Measurements from ENCODE around the gene RGCC.
"Not testable (repeated sequence)": the region's sequence is repeated elsewhere in the genome, so short reads cannot be mapped to it uniquely, and the experiment has no call there.

Gene RGCC

DNA sequence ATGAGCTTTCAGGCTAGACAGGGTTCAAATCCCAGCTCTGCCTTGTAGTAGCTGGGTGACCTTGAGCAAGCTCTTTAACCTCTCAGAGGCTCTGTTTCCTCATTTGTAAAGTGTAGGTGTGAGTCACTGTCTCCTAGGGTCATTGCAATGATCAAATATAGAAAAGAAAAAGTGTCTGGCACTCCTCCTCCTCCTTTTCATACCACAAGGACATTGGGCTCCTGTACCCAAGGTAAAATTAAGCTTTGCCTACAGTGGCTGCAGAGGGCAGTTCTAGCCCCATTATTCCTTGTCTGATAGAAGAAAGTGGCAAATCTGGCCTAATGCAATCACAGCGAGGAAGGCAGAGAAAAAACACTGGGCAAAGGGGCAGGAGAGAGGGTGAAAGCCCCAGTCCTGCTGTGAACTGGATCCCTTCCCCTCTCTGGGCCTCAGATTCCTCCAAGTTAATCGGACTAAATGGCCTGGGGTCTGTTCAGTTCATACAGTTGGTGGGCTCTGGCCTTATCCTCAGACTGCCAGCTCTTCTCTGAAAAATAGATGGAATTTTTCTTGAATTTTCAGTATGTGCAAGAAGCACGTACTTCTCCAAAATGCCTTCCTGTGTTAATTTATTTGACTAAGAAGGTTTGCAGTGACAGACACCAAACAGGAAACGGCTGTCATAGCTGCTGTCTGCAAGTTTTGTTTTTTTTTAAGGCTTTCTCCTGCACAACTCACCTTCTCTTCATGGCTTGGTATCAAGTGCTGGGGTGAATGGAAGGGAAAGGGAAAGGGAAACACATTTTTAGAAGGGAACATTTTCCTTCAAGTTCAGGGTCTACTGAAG lies 35.3 kb downstream of the RGCC start:
- DNase-seq = peak; percentile 70 to 95 (median 93)

DNA sequence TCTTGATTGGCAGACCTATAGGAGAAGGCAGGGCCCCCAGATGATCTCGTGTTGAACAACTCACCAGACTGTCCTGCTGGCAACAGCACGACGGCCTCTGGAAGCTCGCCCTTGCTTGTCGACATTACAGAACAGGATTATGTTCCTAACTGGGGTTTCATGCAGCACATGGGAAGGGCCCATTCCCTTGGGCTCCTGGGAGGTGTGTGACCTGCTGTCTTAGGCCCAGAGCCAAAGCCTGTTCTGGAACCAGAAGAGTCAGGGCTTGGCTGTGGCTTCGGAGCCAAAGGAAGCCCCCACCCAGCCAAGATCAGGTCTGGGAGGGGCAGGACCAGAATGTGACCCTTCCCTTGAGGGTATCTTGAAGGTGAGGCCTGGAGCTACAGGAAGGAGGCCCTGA lies 36.9 kb downstream of the RGCC start:
- no peak for DNase-seq

DNA sequence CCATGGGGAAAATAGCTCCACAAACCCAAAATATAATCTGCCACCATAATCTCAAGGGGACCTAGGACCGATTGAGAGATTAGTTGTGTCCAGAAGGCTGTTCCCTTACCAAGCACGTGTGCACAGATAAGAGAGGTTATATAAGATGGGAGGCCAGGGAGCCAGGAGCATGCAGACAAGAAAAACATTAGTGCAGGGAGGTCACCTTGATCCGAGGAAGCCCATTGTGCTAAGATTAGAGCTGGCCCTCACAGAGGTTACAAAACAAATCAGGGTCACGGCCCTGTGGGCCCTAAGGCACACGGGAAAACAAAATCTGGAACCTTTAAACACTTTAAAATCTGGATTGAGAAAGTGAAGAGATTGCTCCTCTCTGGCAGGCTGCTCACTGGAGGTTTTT lies 37.7 kb downstream of the RGCC start:
- no peak for DNase-seq

DNA sequence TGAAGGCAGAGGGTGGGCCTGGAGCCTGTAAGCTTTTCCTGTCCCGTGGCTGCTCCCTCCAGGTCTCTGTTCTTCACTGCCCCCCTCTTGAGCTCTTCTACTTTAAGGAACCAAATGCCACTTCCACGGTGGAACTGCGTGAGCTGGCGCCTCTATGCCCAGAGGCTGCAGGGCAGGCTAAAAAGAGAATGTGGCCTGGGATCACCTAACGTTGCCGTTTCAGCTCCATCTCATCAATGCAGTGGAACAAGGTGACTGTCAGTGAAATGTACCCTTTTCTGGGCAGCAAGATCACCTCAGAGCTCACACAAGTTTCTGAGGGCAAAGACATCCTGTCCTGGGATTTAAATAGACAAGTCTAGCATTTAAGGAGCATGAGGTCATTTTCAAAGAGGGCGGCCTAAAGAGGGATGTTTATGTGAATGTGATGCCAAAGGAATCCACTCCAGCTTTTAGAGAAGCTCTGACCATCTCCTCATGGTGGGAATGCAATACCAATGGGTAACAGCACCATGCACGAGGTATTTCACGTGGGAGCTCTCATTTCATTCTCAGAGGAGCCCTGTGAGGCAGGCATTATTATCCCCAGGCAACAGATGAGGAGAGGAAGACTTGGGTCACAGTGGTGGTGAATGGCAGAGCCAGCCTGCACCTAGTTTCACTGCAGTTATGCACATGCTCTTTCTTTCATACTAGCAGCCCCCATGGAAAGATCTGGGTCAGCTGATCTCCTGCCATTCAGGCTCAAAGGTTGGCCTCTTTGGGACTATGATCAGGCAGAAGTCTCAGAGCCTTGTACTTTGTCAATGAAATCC lies 39.3 kb downstream of the RGCC start:
- DNase-seq = peak in 1 of 3 donors; percentile 19

DNA sequence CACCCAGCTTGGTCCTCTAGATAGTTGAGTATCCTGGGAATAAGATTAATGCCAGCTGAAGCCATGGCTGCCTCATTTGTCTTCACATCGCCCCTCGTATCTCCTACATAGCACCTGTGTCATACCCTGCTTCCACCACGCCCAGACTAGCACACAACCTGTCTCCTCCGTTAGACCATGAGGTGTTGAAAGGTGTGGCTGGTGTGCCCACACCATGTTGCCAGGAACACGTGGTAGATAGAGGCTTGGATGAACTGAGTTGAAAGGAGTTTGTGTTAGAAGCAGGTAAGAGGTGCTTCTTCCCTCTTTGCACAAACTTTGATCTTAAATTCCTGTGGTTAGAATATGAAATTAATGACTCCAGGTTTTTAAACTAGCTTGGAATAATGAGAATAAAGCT lies 40.1 kb downstream of the RGCC start:
- no peak for DNase-seq

DNA sequence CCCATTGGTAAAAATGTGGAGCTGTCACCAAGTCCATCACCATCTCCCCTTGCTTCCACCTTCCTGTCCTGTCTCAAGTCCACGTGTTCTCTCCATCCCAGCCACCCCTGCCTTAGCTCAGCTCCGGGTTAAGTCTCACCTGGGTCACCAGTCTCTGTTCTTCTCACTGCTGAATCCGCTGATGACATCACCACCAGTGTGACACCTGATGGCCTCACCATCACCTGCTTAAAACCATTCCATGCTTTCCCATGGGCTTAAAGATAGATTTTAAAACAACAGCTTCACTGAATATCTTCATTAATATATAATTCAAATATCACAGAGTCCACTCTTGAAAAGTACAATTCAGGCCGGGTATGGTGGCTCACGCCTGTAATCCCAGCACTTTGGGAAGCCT lies 42.1 kb downstream of the RGCC start:
- no peak for DNase-seq

DNA sequence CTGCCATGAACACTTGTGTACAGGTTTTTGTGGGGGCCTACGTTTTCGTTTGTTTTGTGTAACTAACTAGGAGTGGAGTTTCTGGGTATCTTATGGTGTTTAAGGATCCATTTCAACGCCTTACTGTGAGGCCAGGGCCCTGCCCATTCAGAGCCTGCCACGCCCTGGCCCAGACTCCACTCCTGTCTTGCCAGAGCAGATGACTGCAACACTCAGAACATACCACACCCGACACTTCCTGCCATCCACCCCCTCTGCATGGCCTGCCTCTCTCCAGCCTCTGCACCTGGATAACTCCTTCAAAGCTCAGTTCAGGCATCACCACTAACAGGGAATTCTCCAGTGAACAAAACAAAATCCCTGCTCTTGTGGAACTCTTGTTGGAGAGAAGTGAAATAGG lies 43.2 kb downstream of the RGCC start:
- no peak for DNase-seq

DNA sequence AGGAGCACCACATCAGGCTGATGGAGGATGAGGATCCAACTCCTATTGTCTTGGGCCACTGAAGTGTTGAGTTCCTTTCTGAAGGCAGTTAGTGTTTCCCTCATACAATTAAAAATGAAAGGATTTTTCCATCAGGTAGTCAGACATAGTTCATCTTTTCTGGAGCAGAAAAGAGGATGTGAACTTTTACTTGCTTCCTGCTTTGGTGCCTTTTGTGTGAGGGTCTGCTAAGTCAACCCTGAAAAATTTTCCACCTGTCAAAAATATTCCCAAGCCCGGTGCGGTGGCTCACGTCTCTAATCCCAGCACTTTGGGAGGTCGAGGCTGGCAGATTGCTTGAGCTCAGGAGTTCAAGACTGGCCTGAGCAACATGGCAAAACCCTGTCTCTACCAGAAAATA lies 43.9 kb downstream of the RGCC start:
- peak in 1 of 3 donors; percentile 40 for DNase-seq

DNA sequence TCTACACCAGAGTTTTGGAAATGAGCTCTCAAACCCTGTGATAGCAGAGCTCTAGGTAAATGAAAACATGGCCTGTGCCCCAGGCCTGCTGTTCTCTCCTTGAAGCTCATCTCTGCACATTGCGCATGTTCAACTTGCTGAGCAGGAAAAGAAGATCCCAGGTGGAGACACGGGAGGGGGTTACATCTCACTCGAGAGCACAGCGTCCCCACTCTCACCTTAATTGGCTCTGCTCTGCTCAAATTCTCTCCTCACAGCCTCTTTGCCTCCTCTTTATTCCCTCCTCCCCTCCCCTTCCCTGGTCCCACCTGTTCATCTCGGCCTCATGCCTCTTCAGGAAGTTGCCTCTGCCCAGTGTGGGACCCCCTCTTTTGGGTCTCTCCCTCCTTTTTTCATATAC lies 44.7 kb downstream of the RGCC start:
- no peak for DNase-seq

DNA sequence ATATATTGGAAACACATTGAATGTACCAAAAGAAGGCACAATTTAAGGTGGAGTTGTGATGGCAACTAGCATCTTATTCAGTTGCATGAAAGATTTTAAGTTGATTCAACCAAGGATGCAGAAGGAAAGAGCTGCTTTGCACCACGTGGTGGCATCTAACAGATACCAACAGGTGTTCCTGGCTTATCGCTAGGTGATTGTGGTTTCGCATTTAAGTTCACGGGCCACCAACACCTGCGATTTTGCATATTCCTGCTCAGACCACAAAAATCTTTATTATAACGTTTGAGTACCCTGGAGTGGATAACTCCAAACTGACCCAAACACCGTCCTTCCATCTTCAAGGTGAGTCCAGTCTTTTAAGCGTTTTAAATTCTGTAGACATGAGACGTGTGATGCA lies 45.3 kb downstream of the RGCC start:
- no peak for DNase-seq

DNA sequence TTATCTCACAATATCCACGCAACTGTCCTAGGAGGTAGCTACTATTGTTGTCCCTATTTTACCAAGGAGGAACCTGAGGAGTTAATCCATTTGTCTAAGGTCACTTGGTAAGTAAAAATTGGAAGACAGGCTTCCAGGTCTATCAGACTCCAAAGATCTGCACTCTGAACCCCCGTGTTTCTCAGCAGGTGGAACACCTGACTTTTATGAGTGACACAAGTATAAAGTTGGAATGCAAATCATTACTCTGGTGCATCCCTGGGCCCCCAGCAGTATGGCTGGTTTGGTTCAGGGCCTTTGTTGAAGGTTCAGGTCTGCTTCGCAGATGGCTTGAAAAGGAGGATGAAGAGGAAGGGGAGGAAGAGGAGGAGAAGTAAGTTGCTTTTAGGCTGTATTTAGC lies 46.0 kb downstream of the RGCC start:
- DNase-seq = no peak

DNA sequence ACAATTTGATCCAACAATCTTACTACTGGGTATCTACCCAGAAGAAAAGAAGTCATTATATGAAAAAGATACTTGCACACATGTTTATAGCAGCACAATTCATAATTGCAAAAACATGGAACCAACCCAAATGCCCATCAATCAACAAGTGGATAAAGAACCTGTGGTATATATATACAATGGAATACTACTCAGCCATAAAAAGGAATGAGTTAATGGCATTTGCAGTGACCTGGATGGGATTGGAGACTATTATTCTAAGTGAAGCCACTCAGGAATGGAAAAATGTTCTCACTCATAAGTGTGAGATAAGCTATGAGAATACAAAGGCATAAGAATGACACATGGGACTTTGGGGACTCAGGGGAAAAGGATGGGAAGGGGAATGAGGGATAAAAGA lies 47.3 kb downstream of the RGCC start:
- not testable (repeated sequence) for DNase-seq

DNA sequence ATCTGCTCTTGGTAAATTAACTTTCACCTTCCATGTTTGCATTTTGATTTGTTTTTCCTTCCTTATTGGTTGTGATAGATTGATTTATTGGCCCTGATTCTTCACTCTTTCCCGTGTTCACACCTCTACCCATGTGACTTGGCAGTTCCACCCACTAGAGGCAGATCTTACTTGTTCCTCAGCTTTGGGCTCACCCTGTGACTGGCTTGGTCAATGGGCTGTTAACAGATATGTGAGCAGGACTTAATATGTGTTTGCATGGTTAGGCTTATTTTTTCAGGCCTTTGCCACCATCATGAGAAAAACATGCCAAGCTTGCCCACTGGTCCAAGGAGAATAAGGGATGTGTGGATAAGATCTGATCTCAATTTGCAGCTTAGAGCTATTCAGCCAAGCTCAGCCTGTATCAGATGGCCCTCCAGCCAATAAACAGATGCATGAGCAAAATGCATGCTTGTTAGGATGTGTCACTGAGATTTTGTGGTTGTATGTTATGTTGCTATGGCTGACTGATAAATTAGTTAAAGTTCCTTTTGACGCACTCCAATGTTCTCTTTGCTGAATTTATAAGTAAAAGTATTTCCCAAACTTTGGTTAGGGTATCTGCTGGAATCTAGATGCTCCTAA lies 48.0 kb downstream of the RGCC start:
- DNase-seq = no peak

DNA sequence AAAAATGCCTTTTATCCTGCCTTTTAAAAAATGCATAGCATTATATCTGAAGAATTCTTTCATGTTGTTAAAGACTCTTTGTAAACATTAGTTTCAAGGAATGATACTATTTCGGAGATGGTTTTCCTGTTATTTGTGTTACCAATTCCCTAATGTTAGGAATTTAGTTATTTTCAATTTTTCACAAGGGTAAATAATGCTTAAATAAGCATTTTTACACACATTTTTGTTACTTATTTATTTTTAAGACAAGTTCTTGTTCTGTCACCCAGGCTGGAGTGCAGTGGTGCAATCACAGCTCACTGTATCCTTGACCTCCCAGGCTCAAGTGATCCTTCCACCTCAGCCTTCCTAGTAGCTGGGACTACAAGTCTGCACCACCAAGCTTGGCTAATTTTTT lies 49.0 kb downstream of the RGCC start:
- no peak for DNase-seq

DNA sequence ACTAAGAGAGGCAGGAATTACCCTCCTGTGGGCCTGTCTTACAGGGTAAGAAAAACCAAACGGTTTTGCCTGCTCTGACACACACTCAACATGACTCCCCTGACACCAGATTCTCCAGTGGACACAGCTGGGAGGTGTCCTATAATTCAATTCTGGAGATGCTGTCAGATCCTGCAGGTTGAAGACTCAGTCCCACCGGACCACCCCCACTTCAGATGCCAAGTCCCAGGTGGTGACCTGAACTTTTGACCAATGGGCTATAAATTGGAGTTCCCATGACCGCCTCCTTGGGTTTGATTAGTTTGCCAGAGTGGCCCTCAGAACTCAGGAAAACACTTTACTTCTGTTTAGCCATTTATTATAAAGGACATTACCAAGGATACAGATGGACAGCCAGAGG lies 52.6 kb downstream of the RGCC start:
- DNase-seq = no peak

DNA sequence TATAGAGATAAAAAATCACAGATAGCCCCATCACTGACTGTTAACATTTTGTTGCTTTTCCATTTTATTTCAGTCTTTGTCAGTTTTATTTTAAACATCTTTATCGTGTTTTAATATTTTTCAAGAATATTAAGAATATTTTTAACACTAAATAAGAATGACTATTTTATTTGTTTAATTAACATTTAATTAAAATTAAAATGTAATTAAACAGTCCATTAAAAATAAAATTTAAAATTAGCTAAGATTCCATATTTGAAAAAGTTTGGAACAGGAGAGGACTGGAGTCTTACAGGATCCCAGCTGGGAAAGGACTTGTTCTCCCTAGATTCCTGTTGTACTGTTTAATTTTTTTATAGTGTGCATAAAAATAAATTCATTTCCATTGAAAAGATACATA lies 54.5 kb downstream of the RGCC start:
- no peak for DNase-seq

DNA sequence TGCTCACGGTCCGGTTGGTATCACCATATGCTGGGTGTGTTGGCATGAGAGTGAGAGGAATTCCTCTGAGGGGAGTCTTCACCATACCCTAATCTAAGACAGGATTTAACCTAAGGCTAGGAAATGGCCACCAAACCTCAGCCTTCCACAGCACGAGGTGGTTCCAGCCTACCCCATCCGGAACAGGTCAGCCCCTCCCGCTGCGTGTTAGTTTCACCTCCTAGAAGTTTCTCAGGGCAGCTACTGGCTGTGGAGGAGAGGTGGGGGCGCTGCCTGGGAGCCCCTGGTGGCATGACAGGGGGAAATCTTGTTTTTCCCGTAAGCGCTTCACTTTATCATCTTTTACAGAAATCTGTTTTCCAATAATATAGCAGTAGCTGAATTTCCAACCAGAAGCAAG lies 55.1 kb downstream of the RGCC start:
- DNase-seq = peak in 1 of 3 donors; percentile 63

DNA sequence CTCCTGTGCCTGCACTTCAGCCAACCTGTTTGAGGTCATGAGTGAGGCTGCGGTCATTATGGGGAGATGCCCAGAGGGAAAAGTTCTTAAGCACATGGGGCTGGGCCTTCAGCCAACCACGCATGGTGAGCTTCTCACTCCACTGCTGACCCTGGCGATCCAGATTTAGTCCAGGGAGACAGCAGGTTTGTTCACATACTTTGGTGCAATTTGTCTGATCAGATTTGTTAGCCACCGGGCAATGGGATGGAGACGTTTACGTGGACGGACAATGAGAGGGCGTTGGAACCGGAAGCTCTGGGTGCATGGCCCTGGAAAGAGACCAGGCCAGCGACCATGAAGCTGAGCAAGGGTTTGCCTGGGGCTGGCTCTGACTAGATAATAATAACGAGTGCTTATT lies 56.2 kb downstream of the RGCC start:
- no peak for DNase-seq

DNA sequence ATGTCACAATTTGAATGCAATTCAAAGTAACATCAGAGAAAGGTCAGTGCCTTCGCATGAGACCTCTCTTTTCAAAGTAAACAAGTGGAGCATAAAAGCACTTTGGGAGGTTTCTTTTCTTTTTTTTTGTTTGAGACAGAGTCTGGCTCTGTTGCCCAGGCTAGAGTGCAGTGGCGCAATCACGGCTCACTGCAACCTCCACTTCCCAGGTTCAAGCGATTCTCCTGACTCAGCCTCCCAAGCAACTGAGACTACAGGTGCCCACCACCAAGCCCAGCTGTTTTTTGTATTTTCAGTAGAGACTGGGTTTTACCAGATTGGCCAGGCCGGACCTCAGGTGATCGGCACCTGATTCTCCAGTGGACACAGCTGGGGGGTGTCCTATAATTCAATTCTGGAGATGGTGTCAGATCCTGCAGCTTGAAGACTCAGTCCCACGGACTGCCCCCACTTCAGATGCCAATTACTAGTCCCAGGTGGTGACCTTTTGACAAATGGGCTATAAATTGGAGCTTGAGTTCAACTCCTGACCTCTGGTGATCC lies 57.6 kb downstream of the RGCC start:
- DNase-seq = no peak

DNA sequence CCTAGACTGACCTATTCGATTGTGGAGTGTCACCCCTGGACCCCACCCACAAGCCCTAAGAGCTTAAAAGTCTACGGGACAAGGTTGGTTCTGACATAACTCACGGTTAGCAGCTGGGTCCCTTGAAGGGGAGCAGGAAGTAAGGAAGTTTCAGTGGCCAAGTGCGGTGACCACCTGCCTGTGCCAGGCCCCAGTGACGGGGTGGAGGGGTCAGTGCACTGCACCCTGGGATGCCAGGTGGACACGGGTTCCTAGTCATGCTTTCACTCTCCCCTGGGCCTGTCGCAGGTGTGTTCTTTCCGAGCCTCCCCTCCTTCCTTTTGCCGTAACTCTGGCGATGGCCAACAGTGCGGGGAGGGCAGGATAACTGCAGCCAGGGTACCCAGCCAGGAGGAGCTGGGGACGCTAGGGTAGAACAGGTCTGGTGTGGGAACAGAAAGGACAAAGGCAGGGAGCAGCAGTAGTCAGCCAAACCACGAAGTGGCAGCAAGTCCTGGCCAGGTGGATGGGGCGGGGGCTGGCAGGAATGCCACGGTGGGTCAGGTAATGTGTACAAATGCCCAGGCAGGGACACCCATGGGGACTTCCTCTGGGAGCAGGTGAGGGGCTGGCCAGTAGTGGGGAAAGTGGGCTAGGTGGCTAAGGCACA lies 58.3 kb downstream of the RGCC start:
- DNase-seq = no peak

DNA sequence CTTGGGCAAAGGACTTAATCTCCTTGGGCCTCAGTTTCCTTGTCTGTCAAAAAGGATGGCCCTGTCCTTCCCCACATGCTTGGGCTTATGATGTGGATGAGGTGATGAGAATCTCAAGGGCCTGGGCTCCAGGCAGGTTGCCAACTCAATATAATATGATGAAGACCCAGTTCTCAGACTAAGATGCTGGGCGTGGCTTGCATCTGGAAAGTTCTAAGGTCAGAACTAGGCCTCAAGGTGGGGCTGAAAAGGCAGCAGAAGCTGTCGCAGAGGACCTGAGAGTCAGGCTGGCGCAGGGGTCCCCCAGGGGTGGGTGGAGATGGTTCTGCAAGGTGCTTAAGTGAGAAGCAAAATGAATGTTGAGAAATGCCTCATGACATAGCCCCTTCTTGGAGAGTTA lies 58.8 kb downstream of the RGCC start:
- no peak for DNase-seq

DNA sequence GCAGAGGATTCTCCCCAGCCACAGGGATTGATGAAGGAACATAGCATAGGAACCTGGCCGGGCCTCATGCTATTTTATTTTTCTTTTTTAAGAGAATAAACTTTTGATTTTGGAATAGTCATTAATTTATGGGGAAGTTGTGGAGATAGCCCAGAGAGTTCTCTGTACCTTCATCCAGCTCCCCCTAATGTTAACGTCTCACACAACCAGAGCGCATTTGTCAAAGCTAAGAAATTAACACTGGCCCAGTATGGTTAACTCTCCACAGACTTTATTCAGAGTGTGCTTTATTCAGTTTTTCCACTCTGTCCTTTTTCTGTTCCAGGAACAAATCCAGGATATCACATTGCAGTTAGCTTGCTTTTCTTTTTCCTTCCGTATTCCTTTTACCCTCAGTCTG lies 59.4 kb downstream of the RGCC start:
- DNase-seq = no peak

Measured in suppressor macrophage treated with lipopolysaccharide for 1 hour (primary cell).